Measurements from ENCODE around the gene CHRNB4. TPM values are rescaled to one million over a fixed set of nuclear protein-coding genes. Genes with fewer than 3 reads are reported as not detected.

CHRNB4 gene
- total RNA-seq, 1 donor from 2014 or later = 0.23 TPM

DNA sequence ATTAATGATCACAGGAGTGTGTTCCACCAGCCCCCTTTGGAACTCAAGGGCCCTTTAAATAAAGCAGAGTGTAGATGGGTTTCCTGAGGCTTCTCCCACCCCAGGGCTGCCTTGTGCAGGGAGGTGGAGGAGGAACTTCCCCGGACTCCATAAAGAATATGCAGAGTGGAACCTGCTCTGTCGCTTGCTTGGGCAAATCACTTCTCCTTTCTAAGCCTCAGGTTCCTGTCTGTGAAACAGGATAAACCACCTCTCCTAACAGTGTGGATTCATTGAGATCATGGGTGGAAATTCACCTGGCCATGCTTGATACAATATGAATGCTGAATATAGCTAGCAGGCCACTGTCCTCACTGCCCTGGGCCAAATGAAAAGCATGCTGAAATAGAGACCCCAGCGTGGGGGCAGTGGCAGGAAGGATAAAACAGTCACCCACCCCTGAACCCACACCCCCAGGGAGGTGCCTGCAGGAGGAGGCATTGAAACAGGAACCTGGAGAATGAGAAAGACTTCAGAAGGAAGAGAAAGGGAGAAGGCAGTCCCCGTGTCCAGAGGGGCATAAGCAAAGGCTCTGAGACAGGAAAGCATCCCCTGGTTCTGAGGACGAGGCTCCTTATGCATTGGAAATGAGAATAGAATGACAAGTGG lies 41.1 kb upstream of the CHRNB4 start:
- H3K4me3 ChIP-seq (ENCODE audit: low read depth, low read length) = no peak overlapping the region
- TF ChIP-seq, protein P1, sequence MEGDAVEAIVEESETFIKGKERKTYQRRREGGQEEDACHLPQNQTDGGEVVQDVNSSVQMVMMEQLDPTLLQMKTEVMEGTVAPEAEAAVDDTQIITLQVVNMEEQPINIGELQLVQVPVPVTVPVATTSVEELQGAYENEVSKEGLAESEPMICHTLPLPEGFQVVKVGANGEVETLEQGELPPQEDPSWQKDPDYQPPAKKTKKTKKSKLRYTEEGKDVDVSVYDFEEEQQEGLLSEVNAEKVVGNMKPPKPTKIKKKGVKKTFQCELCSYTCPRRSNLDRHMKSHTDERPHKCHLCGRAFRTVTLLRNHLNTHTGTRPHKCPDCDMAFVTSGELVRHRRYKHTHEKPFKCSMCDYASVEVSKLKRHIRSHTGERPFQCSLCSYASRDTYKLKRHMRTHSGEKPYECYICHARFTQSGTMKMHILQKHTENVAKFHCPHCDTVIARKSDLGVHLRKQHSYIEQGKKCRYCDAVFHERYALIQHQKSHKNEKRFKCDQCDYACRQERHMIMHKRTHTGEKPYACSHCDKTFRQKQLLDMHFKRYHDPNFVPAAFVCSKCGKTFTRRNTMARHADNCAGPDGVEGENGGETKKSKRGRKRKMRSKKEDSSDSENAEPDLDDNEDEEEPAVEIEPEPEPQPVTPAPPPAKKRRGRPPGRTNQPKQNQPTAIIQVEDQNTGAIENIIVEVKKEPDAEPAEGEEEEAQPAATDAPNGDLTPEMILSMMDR (conservative IDR thresholded peaks at IDR 0.05; ENCODE audit: low read depth, low read length) = no peak
- no peak for DNase-seq (ENCODE audit: low read depth)

DNA sequence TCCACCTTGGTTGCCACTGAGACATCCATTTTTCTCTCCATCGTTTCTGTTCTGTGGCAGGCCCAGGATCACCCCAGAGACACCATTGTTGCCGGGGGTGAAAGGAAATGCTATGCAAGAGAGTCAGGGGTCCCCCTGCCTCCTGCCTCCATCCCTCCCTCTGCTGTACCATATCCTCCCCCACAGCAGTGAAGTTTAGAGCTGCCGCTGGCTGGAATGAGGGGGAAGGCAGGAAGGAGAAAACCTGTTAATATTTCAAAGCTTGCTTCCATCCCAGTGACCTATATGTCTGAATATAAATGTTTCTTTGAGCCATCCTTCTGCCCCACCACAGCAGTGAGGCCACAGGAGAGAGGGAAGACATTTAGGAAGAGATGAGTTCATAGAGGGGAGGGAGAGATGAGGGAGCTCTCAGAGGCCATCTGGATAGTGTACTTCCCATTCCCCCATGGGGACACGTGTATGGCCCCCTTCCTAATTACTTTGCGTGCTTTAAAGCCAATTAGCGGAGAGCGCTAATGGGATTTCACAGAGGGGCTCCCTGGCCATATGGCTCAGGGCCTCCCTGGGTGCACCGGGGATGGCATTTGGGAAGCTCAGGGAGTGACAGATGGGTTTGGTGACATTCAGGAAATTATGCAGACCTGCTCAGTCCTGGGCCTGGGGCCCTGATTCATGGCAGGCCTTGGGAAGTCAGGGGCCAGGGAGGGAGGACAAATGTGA lies 40.4 kb upstream of the CHRNB4 start:
- DNase-seq (ENCODE audit: low read depth) = no peak
- no peak overlapping the region for H3K4me3 ChIP-seq (ENCODE audit: low read depth, low read length)
- TF ChIP-seq, protein P1 (conservative IDR thresholded peaks at IDR 0.05; ENCODE audit: low read depth, low read length) = no peak

DNA sequence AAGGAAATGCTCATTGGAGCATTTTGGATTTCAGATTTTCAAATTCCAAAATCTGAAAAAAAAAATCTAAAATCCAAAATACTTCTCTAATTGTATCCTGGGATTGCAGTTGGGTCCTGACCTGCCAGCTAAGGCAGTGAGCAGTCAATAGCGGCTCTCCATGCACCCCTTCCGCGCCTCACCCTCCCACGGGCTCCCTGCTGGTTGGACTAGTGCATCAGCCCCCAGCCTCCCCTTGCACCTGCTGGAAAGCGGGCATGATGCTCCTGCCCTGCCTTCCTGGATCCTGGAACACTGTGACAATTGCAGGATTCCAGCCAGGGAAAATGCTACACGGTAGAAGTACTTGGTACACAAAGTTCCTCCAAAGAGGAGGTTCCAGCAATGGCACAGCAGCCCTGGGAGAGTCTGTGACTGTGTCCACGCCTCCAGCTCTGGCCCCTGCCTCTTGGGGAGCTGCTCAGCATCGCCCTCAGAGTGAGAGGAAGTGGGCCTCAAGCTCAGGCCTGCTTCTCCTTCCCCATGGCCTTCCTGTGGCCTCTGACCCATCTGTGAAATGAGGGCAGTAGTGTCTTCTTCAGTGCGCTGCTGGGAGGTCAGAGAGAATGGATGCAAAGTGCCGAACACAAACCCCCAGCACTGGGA lies 39.5 kb upstream of the CHRNB4 start:
- DNase-seq (ENCODE audit: low read depth) = no peak
- H3K4me3 ChIP-seq (ENCODE audit: low read depth, low read length) = no peak overlapping the region
- TF ChIP-seq, protein P1 (conservative IDR thresholded peaks at IDR 0.05; ENCODE audit: low read depth, low read length) = no peak

DNA sequence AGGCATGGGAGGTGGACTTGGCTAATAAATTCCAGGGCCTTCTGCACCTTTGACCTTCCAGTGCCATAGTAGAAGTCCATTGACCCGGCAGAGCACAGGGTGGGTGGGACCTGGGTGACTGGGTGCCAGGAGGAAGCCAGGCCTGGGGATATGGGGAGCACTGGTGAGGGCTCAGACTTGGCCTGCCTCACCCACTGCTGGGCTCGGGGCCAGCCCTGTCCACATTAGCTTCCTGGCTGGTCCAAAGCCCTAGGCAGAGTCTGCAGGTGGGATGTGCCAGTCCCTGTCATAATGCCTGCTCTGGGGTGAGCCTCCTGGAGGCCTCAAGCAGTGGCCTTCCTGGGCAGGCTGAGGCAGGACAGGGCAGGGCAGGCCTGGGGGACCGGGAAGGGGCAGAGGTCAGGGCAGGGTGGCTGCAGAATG lies 38.1 kb upstream of the CHRNB4 start:
- no peak overlapping the region for H3K4me3 ChIP-seq (ENCODE audit: low read depth, low read length)
- DNase-seq (ENCODE audit: low read depth) = no peak
- TF ChIP-seq, protein P1 (conservative IDR thresholded peaks at IDR 0.05; ENCODE audit: low read depth, low read length) = no peak

DNA sequence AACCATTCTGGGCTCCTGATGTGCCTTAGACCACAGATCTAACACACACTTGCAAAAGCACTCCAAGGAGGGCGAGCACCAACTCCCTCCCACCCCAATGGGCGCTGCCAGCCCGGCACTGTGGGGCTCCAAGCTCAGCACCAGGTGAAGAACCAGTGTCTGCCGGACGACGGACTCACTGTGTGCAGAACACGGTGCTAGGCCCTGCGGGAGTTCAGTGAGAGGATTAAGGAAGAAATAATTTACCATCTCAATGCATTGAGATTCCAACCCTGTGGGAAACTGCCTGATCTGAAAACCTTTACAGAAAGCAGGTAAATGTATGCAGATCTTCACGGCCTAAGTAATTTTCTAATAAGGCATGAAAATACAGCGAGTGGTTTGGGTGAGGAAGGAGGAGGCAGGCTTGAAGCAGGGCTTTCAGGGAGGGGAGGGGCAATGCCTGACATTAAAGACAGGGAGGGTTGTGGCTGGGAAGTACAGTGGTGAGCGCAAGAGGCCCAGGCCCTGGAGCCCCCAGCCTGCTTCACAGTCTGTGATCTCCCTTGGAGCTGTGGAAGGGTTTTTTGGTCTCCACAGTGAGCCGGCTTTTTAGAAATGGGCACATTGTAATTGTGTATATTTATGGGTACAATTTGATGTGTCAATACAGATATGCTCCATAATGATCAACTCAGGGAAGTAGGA lies 35.6 kb upstream of the CHRNB4 start:
- DNase-seq (ENCODE audit: low read depth) = no peak
- TF ChIP-seq, protein P1 (conservative IDR thresholded peaks at IDR 0.05; ENCODE audit: low read depth, low read length) = no peak
- no peak overlapping the region for H3K4me3 ChIP-seq (ENCODE audit: low read depth, low read length)

DNA sequence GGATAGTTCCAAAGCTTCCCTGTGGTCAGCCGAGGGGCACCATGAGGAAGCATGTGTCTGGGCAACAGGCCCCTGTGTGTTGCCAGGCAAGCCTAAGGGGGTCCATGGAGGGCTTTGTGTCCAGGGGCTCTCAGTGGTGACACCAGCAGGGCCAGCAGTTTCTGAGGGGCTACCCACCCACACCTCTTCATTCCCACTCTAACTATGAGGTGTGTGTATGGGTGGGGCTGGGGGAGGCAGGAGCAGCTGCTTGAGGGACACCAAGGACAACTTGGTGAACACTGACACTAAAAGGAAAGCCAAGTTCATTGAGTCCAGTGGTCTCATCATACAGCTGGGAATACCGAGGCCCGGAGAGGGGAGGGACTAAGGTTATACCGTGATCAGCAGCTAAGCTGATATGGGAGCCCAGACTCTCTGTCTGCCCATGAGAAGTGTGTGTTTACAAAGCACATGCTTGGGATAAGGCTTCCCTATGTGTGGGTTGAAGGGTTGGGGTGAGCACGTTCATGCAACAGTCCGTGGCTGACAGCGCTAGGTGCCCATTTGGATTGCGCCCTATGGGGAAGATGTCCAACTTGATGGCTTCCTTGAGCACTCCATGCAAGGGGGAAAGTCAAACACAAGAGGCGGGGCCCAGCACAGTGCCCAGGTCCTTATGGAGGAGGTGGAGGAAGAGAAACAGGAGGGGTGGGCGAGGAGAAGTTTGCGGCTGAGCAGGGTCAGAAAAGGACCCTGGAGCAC lies 34.8 kb upstream of the CHRNB4 start:
- no peak for DNase-seq (ENCODE audit: low read depth)
- H3K4me3 ChIP-seq (ENCODE audit: low read depth, low read length) = no peak overlapping the region
- TF ChIP-seq, protein P1 (conservative IDR thresholded peaks at IDR 0.05; ENCODE audit: low read depth, low read length) = no peak
